Inflammatory macrophage treated with lipopolysaccharide for 4 hours (primary cell): ENCODE results near the gene AATF.

Source experiments
- DNase-seq: peaks from one replicate; pipeline ENCODE4 v3.0.0-alpha.2; 2020

Gene AATF

GRCh38 chr17:36931697-36932382, 16.9 kb upstream of the AATF start:
- no peak for DNase-seq

- no peak for DNase-seq
Measured at GRCh38 chr17:36932383-36932693, 16.4 kb upstream of the AATF start.

- DNase-seq: no peak
Measured at GRCh38 chr17:36932694-36933511, 15.9 kb upstream of the AATF start.

- DNase-seq: no peak
Measured at GRCh38 chr17:36933512-36934143, 15.1 kb upstream of the AATF start.

- DNase-seq: no peak
Measured at GRCh38 chr17:36934144-36934691, 14.5 kb upstream of the AATF start.

GRCh38 chr17:36934692-36935630, 13.8 kb upstream of the AATF start:
- DNase-seq: no peak

GRCh38 chr17:36935671-36936454, 12.9 kb upstream of the AATF start:
- no peak for DNase-seq

- DNase-seq: no peak
Measured at GRCh38 chr17:36936455-36937000, 12.2 kb upstream of the AATF start.

- no peak for DNase-seq
Measured at GRCh38 chr17:36937001-36937958, 11.5 kb upstream of the AATF start, which contains the start of gene LHX1. LHX1 (plus strand) TSS chr17:36937475; CDS start chr17:36938198, 723 bp downstream.

GRCh38 chr17:36937959-36938565, 10.7 kb upstream of the AATF start:
- no peak for DNase-seq

GRCh38 chr17:36938566-36939051, 10.1 kb upstream of the AATF start:
- no peak for DNase-seq

- DNase-seq: no peak
Measured at GRCh38 chr17:36939052-36939801, 9.5 kb upstream of the AATF start.

GRCh38 chr17:36939802-36940312, 8.9 kb upstream of the AATF start:
- no peak for DNase-seq

GRCh38 chr17:36940313-36941264, 8.2 kb upstream of the AATF start:
- DNase-seq: no peak

GRCh38 chr17:36941265-36942010, 7.3 kb upstream of the AATF start:
- DNase-seq: no peak

GRCh38 chr17:36942019-36942599, 6.6 kb upstream of the AATF start:
- no peak for DNase-seq
